BJ (cell line): ENCODE data around the gene SSRP1. TPM values are rescaled to one million over a fixed set of nuclear protein-coding genes. Genes with fewer than 3 reads are reported as not detected.

Source experiments
- CTCF ChIA-PET: fragments of 350-600 bp; formaldehyde crosslinking; extraction: SDS; loops from one replicate; lab custom pipeline; 2021; ENCODE audit warnings: antibody characterized with exemption, inconsistent platforms; lab: Yijun Ruan, JAX
- POLR2A ChIA-PET: fragments of 300-600 bp; sonication (Branson Sonifier 250); formaldehyde crosslinking; extraction: SDS; loops from one replicate; lab custom pipeline; 2021; ENCODE audit warnings: antibody characterized with exemption; lab: Charles Lee
- DNase-seq: peaks from one replicate; pipeline ENCODE4 v3.0.0-alpha.2; 2011; ENCODE audit warnings: low read depth
- H3K27me3 ChIP-seq: 2 replicates; pipeline ENCODE4 v1.6.0; 2011; ENCODE audit warnings: low read length; ENCODE audit not compliant: control insufficient read depth, insufficient read depth
- H3K36me3 ChIP-seq: 2 replicates; pipeline ENCODE4 v1.5.1; 2011; ENCODE audit warnings: low read length; ENCODE audit not compliant: control insufficient read depth, insufficient read depth
- H3K4me3 ChIP-seq: 2 replicates; pipeline ENCODE4 v1.5.1; 2011; ENCODE audit warnings: low read depth, mild to moderate bottlenecking, control low read depth, low read length
- CTCF ChIP-seq: IDR thresholded peaks from 2 replicates; pipeline ENCODE4 v1.5.1; 2011; ENCODE audit warnings: low read depth, mild to moderate bottlenecking, control low read depth, inconsistent platforms, low read length, moderate library complexity; ENCODE audit not compliant: insufficient read depth
- polyA plus RNA-seq: library from polyadenylated mRNA; depleted of rRNA; stranded (reverse); fragments of >200 nt; gene quantifications from 2 replicates; pipeline ENCODE4 v1.2.3, GENCODE V29; 2011

The SSRP1 gene
- polyA plus RNA-seq, 1 experiment: 102 TPM

GRCh38 chr11:57376095-57377090, 40.7 kb upstream of the SSRP1 start:
- ChIA-PET CTCF (no interaction called here), POLR2A (no interaction called here)
- peaks cover 4% of the 10 kb centered on the region for H3K27me3 ChIP-seq

GRCh38 chr11:57375490-57375889, 39.8 kb upstream of the SSRP1 start:
- no peak for TF ChIP-seq CTCF
- peaks cover 2% of the 10 kb centered on the region; the same call in 1 of the 2 replicates for H3K27me3 ChIP-seq
- CTCF ChIA-PET: no interaction called here
- no peaks in the 10 kb centered on the region for H3K36me3 ChIP-seq
- no peak for DNase-seq
- POLR2A ChIA-PET: no interaction called here
- no peak overlapping the region for H3K4me3 ChIP-seq

More at GRCh38 chr11:57376095-57377090, 40.7 kb upstream of the SSRP1 start:
- no peaks in the 10 kb centered on the region for H3K36me3 ChIP-seq
- TF ChIP-seq CTCF: no peak
- DNase-seq: no peak
- no peak overlapping the region for H3K4me3 ChIP-seq

- CTCF ChIA-PET: no interaction called here
- H3K4me3 ChIP-seq: no peak overlapping the region
- no peak for DNase-seq
- POLR2A ChIA-PET: no interaction called here
- H3K27me3 ChIP-seq: peaks cover 2% of the 10 kb centered on the region; the same call in 1 of the 2 replicates
- H3K36me3 ChIP-seq: no peaks in the 10 kb centered on the region
- no peak for TF ChIP-seq CTCF
These were observed 39.3 kb upstream of the SSRP1 start for GRCh38 chr11:57374966-57375365.

DNA sequence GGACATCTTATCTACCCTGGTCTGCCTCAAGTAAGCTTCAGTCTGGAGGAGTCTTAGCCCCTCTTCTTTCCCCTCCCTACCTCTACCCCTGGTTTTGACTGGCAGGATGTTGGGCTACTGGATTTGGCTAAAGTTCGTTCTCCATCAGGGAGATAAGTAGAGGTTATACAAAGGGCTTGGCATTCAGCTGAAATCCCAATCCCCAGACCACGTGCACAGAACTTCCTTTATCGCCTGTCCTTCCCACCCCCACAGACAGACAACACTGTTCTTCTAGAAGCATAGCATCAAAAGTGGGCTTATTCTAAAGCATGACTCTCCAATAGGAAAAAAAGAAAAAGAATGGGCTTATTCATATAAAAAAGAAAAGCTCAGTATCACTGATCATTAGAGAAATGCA, 37.5 kb upstream of the SSRP1 start:
- ChIA-PET POLR2A (no interaction called here), CTCF (interaction anchor here (1.2 to 1.8 kb wide), 2 partner anchors 11 to 27 kb away, joined by 3 to 5 read pairs; no protein-coding TSS in a partner anchor)
- peaks cover 2% of the 10 kb centered on the region; the same call in 1 of the 2 replicates for H3K27me3 ChIP-seq
- no peak for TF ChIP-seq CTCF
- DNase-seq: no peak
- H3K36me3 ChIP-seq: no peaks in the 10 kb centered on the region
- no peak overlapping the region for H3K4me3 ChIP-seq

DNA sequence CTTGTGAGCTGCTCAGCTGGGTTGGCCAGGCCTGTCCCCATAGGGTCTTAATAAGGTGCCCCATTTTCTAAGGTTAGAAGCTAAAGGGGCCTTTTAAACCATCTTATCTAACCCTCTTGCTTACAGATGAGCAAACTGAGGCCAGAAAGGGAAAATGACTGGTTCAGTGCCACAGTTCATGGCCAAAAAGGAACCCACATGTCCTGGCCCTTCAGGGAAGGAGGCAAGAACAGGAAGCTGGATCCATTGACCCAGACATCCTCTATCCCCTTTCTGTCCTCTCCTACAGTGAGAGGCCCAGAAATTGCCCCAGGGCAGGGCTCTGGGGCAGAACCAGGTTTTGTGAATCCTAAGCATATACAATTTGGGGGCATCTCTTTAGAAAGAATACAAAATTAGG, 35.2 kb upstream of the SSRP1 start:
- TF ChIP-seq CTCF: no peak
- Histone ChIP-seq H3K36me3 (no peaks in the 10 kb centered on the region), H3K27me3 (no peaks in the 10 kb centered on the region), H3K4me3 (no peak overlapping the region)
- ChIA-PET CTCF (interaction anchor here (1.0 to 2.0 kb wide), 3 partner anchors 9 to 21 kb away, joined by 3 to 7 read pairs (median 3); no protein-coding TSS in a partner anchor), POLR2A (no interaction called here)
- no peak for DNase-seq
